ENCODE data around the gene WDR88.

DNA sequence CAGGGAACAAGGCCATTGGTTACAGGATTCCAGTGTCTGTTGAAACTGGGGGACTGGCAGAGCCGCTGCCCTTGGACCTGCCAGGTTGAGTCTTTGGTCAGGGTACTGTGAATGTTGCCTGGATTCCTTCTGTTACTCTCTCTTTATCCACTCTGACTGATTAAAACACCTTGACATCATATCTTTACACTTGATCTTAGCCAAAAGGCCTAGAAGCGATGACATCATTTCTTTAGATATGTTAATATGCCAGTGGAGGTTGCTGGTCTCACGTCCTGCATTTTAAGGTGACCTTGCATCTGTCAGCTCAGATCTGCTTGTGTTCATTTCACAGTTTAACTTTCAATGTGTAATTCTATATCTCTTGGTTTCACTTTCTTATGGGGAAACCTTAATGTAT lies 41.7 kb upstream of the WDR88 start:
- TF ChIP-seq REST (IDR thresholded peaks at IDR 0.05; ENCODE audit: insufficient read depth in 1 of 2, low read depth in 2 of 2, low read length in 2 of 2): no peak
- no peak for TF ChIP-seq TAF1 (IDR thresholded peaks at IDR 0.05; ENCODE audit: borderline replicate concordance, insufficient read depth, low read length)
- no peak for TF ChIP-seq SIN3A (IDR thresholded peaks at IDR 0.05; ENCODE audit: borderline replicate concordance, insufficient read depth, low read length)
- no peak for TF ChIP-seq POLR2AphosphoS5 (IDR thresholded peaks at IDR 0.05; ENCODE audit: low read depth, low read length)
- no peak for TF ChIP-seq FOXP2 (optimal IDR thresholded peaks at IDR 0.05; ENCODE audit: borderline replicate concordance, extremely low read depth, extremely low read length, insufficient read depth)
